CD4-positive, alpha-beta memory T cell (primary cell): ENCODE data around the gene CTAG2. TPM values are rescaled to one million over a fixed set of nuclear protein-coding genes. Genes with fewer than 3 reads are reported as not detected.
"Not testable (repeated sequence)": the region's sequence is repeated elsewhere in the genome, so short reads cannot be mapped to it uniquely, and the experiment has no call there.

ENCODE experiments used
- CTCF ChIA-PET: fragments of 350-600 bp; sonication (Branson Sonifier 250); formaldehyde crosslinking; loops from one replicate; lab custom pipeline; 2021; ENCODE audit warnings: inconsistent platforms; ENCODE audit not compliant: partially characterized antibody; lab: Charles Lee
- POLR2A ChIA-PET: fragments of 350-600 bp; sonication (Branson Sonifier 250); formaldehyde crosslinking; loops from one replicate; lab custom pipeline; 2021; ENCODE audit not compliant: partially characterized antibody; lab: Charles Lee
- DNase-seq, 5 donors: peaks; one replicate each; pipeline versions ENCODE4 v3.0.0 to v3.0.0-alpha.2; 2020 to 2022; ENCODE audit warnings: mixed read lengths in 1 of 5
- H3K27ac ChIP-seq: one replicate; pipeline ENCODE4 v1.7.0; 2013; ENCODE audit warnings: low read depth, low read length
- H3K27me3 ChIP-seq: 2 replicates; pipeline ENCODE4 v1.7.0; 2013; ENCODE audit warnings: mild to moderate bottlenecking, low read length, moderate library complexity; ENCODE audit not compliant: insufficient read depth
- H3K36me3 ChIP-seq: 2 replicates; pipeline ENCODE4 v1.7.0; 2013; ENCODE audit warnings: mild to moderate bottlenecking, low read length, moderate library complexity; ENCODE audit not compliant: insufficient read depth
- H3K4me1 ChIP-seq: 2 replicates; pipeline ENCODE4 v1.7.0; 2013; ENCODE audit warnings: mild to moderate bottlenecking, low read length, moderate library complexity; ENCODE audit not compliant: insufficient read depth
- H3K4me3 ChIP-seq, 2 donors: one replicate each; pipeline ENCODE4 v1.7.0; 2013; ENCODE audit warnings: low read length in 2 of 2, mild to moderate bottlenecking in 1 of 2
- H3K9me3 ChIP-seq, 2 donors: one replicate each; pipeline ENCODE4 v1.7.0; 2013; ENCODE audit warnings: low read length in 2 of 2, control low read depth in 1 of 2; ENCODE audit not compliant: control insufficient read depth in 1 of 2
- H3K27ac Mint-ChIP-seq, 7 donors: one replicate each; pipeline ENCODE4 v1.8.0; 2020 to 2021; ENCODE audit warnings: mixed read lengths in 7 of 7, mild to moderate bottlenecking in 6 of 7, inconsistent platforms in 3 of 7, moderate library complexity in 3 of 7
- H3K27me3 Mint-ChIP-seq, 2 donors: one replicate each; pipeline ENCODE4 v1.8.0; 2020 to 2021; ENCODE audit warnings: mixed read lengths in 2 of 2
- H3K36me3 Mint-ChIP-seq, 2 donors: one replicate each; pipeline ENCODE4 v1.8.0; 2020 to 2021; ENCODE audit warnings: mixed read lengths in 2 of 2, inconsistent platforms in 1 of 2, mild to moderate bottlenecking in 1 of 2
- H3K4me1 Mint-ChIP-seq, 4 donors: one replicate each; pipeline ENCODE4 v1.8.0; 2020 to 2021; ENCODE audit warnings: mixed read lengths in 4 of 4, mild to moderate bottlenecking in 1 of 4
- H3K4me3 Mint-ChIP-seq, 8 donors: one replicate each; pipeline ENCODE4 v1.8.0; 2020 to 2021; ENCODE audit warnings: mixed read lengths in 8 of 8, mild to moderate bottlenecking in 7 of 8, moderate library complexity in 6 of 8, inconsistent platforms in 3 of 8
- H3K9me3 Mint-ChIP-seq, 8 donors: one replicate each; pipeline ENCODE4 v1.8.0; 2020 to 2021; ENCODE audit warnings: mixed read lengths in 8 of 8, mild to moderate bottlenecking in 5 of 8, inconsistent platforms in 3 of 8, moderate library complexity in 1 of 8
- intact Hi-C: fragments of 100-400 bp; cut with micrococcal nuclease; formaldehyde crosslinking; loops from one replicate; pipeline ENCODE4 v1.15.1; 2023
- polyA plus RNA-seq, 2 donors: library from polyadenylated mRNA; unstranded; fragments of 300-500 nt; fragmentation: Illumina TruSeq; gene quantifications; one replicate each; pipeline ENCODE4 v1.2.3, GENCODE V29; 2021
- total RNA-seq, 2 experiments: library from RNA; stranded (reverse); gene quantifications; one replicate each; pipeline ENCODE4 v1.2.3, GENCODE V29; 2021

The CTAG2 gene
- total and polyA plus RNA-seq, 4 experiments from 2014 or later: not detected

- no peaks in the 10 kb centered on the region for H3K36me3 ChIP-seq
- DNase-seq: no peak
- no peaks in the 10 kb centered on the region for H3K27me3 Mint-ChIP-seq
- no peaks in the 10 kb centered on the region for H3K4me1 ChIP-seq
- no peaks in the 10 kb centered on the region for H3K36me3 Mint-ChIP-seq
- H3K4me3 ChIP-seq: no peak overlapping the region
- no peak overlapping the region for H3K27ac Mint-ChIP-seq
- POLR2A ChIA-PET: no interaction called here
- H3K27me3 ChIP-seq: no peaks in the 10 kb centered on the region
- no peaks in the 10 kb centered on the region for H3K9me3 Mint-ChIP-seq
- H3K4me1 Mint-ChIP-seq: no peaks in the 10 kb centered on the region
- intact Hi-C loops: no loop called here
- no peak overlapping the region for H3K27ac ChIP-seq
- H3K9me3 ChIP-seq: no peaks in the 10 kb centered on the region
- CTCF ChIA-PET: no interaction called here
- H3K4me3 Mint-ChIP-seq: no peak overlapping the region
These were observed 3.7 kb downstream of the CTAG2 start for GRCh38 chrX:154649503-154650220.

GRCh38 chrX:154648931-154649330 lies 4.4 kb downstream of the CTAG2 start:
- no peak for DNase-seq
- Histone ChIP-seq H3K36me3 (no peaks in the 10 kb centered on the region), H3K27ac (no peak overlapping the region), H3K27me3 (no peaks in the 10 kb centered on the region), H3K4me3 (no peak overlapping the region), H3K4me1 (no peaks in the 10 kb centered on the region), H3K9me3 (no peaks in the 10 kb centered on the region)
- H3K36me3 Mint-ChIP-seq: no peaks in the 10 kb centered on the region
- POLR2A ChIA-PET: no interaction called here
- intact Hi-C loops: no loop called here
- H3K4me1 Mint-ChIP-seq: no peaks in the 10 kb centered on the region
- H3K9me3 Mint-ChIP-seq: no peaks in the 10 kb centered on the region
- CTCF ChIA-PET: no interaction called here
- H3K27me3 Mint-ChIP-seq: no peaks in the 10 kb centered on the region
- H3K27ac Mint-ChIP-seq: no peak overlapping the region
- H3K4me3 Mint-ChIP-seq: no peak overlapping the region

GRCh38 chrX:154645745-154646378 lies 7.5 kb downstream of the CTAG2 start:
- H3K27ac Mint-ChIP-seq, H3K27me3 Mint-ChIP-seq, H3K4me1 ChIP-seq, POLR2A ChIA-PET, H3K4me3 ChIP-seq, DNase-seq, intact Hi-C loops, CTCF ChIA-PET, H3K9me3 ChIP-seq, H3K9me3 Mint-ChIP-seq, H3K4me3 Mint-ChIP-seq, H3K4me1 Mint-ChIP-seq, H3K36me3 ChIP-seq, H3K27ac ChIP-seq, H3K36me3 Mint-ChIP-seq, H3K27me3 ChIP-seq: not testable (repeated sequence)

- POLR2A ChIA-PET, intact Hi-C loops, H3K27ac Mint-ChIP-seq: not testable (repeated sequence)
These were observed 9.7 kb downstream of the CTAG2 start for GRCh38 chrX:154643708-154644107.

GRCh38 chrX:154641740-154642139 lies 11.6 kb downstream of the CTAG2 start:
- H3K36me3 ChIP-seq, H3K27me3 Mint-ChIP-seq, H3K4me1 ChIP-seq, H3K27ac ChIP-seq, POLR2A ChIA-PET, H3K4me3 ChIP-seq, intact Hi-C loops, H3K9me3 ChIP-seq, H3K27ac Mint-ChIP-seq, DNase-seq, H3K9me3 Mint-ChIP-seq, H3K4me3 Mint-ChIP-seq, H3K27me3 ChIP-seq, CTCF ChIA-PET, H3K36me3 Mint-ChIP-seq, H3K4me1 Mint-ChIP-seq: not testable (repeated sequence)

More at GRCh38 chrX:154643708-154644107, 9.7 kb downstream of the CTAG2 start:
- H3K4me3 Mint-ChIP-seq, H3K27me3 Mint-ChIP-seq, H3K9me3 Mint-ChIP-seq, H3K36me3 Mint-ChIP-seq, H3K9me3 ChIP-seq, DNase-seq, CTCF ChIA-PET, H3K27ac ChIP-seq, H3K4me1 ChIP-seq, H3K4me1 Mint-ChIP-seq, H3K4me3 ChIP-seq, H3K36me3 ChIP-seq, H3K27me3 ChIP-seq: not testable (repeated sequence)

- POLR2A ChIA-PET, H3K4me3 Mint-ChIP-seq, DNase-seq, intact Hi-C loops, CTCF ChIA-PET, H3K4me1 ChIP-seq, H3K27ac ChIP-seq, H3K27me3 ChIP-seq, H3K9me3 Mint-ChIP-seq, H3K36me3 Mint-ChIP-seq, H3K36me3 ChIP-seq, H3K27me3 Mint-ChIP-seq, H3K4me1 Mint-ChIP-seq, H3K9me3 ChIP-seq, H3K4me3 ChIP-seq, H3K27ac Mint-ChIP-seq: not testable (repeated sequence)
These were observed 19.7 kb downstream of the CTAG2 start for GRCh38 chrX:154633661-154634060.

- H3K36me3 Mint-ChIP-seq, POLR2A ChIA-PET, H3K27me3 ChIP-seq, CTCF ChIA-PET, H3K27ac ChIP-seq, H3K4me3 ChIP-seq, H3K9me3 ChIP-seq, H3K4me1 ChIP-seq, H3K27ac Mint-ChIP-seq, H3K4me1 Mint-ChIP-seq, H3K9me3 Mint-ChIP-seq, intact Hi-C loops, H3K4me3 Mint-ChIP-seq, DNase-seq, H3K27me3 Mint-ChIP-seq, H3K36me3 ChIP-seq: not testable (repeated sequence)
These were observed 22.4 kb downstream of the CTAG2 start for GRCh38 chrX:154630949-154631348.
